Esophagus squamous epithelium (tissue), 5 donors: Measurements from ENCODE around the gene CNOT9. TPM values are rescaled to one million over a fixed set of nuclear protein-coding genes. Genes with fewer than 3 reads are reported as not detected.

ENCODE experiments used
- DNase-seq: peaks from one replicate; lab custom pipeline; 2025; lab: John Stamatoyannopoulos, UW
- H3K27ac ChIP-seq, 4 donors: fragments of 200-600 bp; sonication (generic); one replicate each; pipeline ENCODE4 v1.5.1; 2016 to 2019; ENCODE audit warnings: mild to moderate bottlenecking in 1 of 4
- H3K27me3 ChIP-seq, 4 donors: fragments of 200-600 bp; sonication (generic); 1 replicate in 3 of 4; 2 replicates in 1 of 4; pipeline versions ENCODE4 v1.5.1 to v1.6.0; 2017 to 2021; ENCODE audit warnings: antibody characterized with exemption in 1 of 4
- H3K36me3 ChIP-seq, 3 donors: fragments of 200-600 bp; sonication (generic); one replicate each; pipeline ENCODE4 v1.5.1; 2016 to 2019
- H3K4me1 ChIP-seq, 3 donors: fragments of 200-600 bp; sonication (generic); one replicate each; pipeline ENCODE4 v1.5.1; 2017 to 2019
- H3K4me3 ChIP-seq, 4 donors: fragments of 200-600 bp; sonication (generic); 1 replicate in 3 of 4; 2 replicates in 1 of 4; pipeline ENCODE4 v1.5.1; 2016 to 2019; ENCODE audit warnings: mild to moderate bottlenecking in 2 of 4, moderate library complexity in 1 of 4
- H3K9me3 ChIP-seq, 3 donors: fragments of 200-600 bp; sonication (generic); one replicate each; pipeline ENCODE4 v1.5.1; 2016 to 2019
- POLR2A ChIP-seq, 4 donors: fragments of 450-650 bp; IDR thresholded peaks; one replicate each; pipeline ENCODE4 v1.6.1; 2017; ENCODE audit warnings: antibody characterized with exemption in 4 of 4, mild to moderate bottlenecking in 4 of 4, moderate library complexity in 3 of 4
- WGBS, 2 donors: methylation state at CpG; one replicate each; pipeline ENCODE4 v1.1.5; 2018; 5-methylcytosine and 5-hydroxymethylcytosine counted together
- intact Hi-C: fragments of 100-400 bp; cut with DNase I; formaldehyde crosslinking; loops from one replicate; pipeline ENCODE4 v1.15.0; 2022
- total RNA-seq, 4 donors: library from RNA; depleted of rRNA; stranded (reverse); fragments of >200 nt; gene quantifications; one replicate each; pipeline ENCODE4 v1.1.0, GENCODE V29; 2016
- TF ChIP-seq, protein P1 (sequence below), 6 experiments: fragments of 450-650 bp in 4 of 6; fragments of 200-600 bp in 2 of 6; sonication (generic) in 2 of 6; IDR thresholded peaks; one replicate each; pipeline ENCODE4 v1.5.1; 2016 to 2019; ENCODE audit warnings: antibody characterized with exemption in 6 of 6, mild to moderate bottlenecking in 4 of 6, moderate library complexity in 4 of 6
- donor health status: DM: yes; HTN: yes; CAD: no.

Gene CNOT9
- total RNA-seq, 4 donors from 2014 or later, result 30.4 to 58.3 (median 40.0) TPM

DNA sequence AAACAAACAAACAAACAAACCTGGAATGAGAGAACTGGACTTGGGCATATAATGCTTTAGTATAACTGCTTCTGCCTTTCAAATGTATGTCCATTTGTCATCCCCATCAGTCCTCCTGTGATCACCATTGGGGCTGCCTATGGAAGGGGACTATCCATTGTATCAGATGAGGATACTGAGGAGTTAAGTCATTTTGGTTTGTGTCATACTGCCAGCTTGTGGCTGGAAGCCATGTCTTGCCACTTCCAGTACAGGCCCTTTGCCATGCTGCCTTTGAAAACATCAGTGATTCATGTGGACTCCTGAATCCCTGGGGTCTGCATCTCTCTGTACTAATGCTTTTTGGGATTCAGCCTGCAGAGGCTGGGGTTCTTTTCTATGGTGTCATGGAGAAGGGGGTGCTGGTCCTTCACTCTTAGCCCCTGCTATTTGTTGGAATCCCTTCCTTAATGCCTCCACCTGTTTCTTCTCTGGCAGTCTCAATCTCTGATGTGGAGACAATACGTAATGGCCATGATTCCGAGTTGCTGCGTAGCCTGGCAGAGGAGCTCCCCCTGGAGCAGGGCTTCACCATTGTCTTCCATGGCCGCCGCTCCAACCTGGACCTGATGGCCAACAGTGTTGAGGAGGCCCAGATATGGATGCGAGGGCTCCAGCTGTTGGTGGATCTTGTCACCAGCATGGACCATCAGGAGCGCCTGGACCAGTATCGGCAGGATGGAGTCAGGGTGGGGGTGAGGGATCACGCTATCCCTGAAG is 49.6 kb downstream of the CNOT9 start:
- no peaks in the 10 kb centered on the region for H3K27me3 ChIP-seq
- no peak for DNase-seq
- 93 to 94% methylated on average over 4 to 7 of the region's 9 CpGs for WGBS, 2 donors
- no peak overlapping the region for H3K27ac ChIP-seq
- no peak overlapping the region for H3K4me3 ChIP-seq
- H3K36me3 ChIP-seq, result peaks cover 0 to 8% (median 0%) of the 10 kb centered on the region in 3 donors
- no peaks in the 10 kb centered on the region for H3K4me1 ChIP-seq
- intact Hi-C loops, result no loop called here
- no peaks in the 10 kb centered on the region for H3K9me3 ChIP-seq
- TF ChIP-seq POLR2A (IDR thresholded peaks at IDR 0.05), result no peak
- TF ChIP-seq, protein P1, sequence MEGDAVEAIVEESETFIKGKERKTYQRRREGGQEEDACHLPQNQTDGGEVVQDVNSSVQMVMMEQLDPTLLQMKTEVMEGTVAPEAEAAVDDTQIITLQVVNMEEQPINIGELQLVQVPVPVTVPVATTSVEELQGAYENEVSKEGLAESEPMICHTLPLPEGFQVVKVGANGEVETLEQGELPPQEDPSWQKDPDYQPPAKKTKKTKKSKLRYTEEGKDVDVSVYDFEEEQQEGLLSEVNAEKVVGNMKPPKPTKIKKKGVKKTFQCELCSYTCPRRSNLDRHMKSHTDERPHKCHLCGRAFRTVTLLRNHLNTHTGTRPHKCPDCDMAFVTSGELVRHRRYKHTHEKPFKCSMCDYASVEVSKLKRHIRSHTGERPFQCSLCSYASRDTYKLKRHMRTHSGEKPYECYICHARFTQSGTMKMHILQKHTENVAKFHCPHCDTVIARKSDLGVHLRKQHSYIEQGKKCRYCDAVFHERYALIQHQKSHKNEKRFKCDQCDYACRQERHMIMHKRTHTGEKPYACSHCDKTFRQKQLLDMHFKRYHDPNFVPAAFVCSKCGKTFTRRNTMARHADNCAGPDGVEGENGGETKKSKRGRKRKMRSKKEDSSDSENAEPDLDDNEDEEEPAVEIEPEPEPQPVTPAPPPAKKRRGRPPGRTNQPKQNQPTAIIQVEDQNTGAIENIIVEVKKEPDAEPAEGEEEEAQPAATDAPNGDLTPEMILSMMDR (IDR thresholded peaks at IDR 0.05), result no peak

DNA sequence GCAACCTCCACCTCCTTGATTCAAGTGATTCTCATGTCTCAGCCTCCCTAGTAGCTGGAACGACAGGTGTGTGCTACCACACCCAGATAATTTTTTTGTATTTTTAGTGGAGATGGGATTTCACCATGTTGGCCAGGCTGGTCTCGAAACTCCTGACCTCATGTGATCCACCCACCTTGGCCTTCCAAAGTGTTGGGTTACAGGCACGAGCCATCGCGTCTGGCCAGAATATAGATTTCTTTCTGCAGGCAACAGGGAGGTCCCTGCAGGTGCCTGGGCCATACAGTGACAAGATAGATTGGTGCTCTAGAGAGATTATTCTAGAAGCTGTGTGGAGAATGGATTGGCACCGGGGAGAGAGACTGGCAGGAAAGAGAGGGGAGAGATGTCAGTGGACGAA is 52.4 kb downstream of the CNOT9 start:
- H3K36me3 ChIP-seq, result peaks cover 0 to 8% (median 0%) of the 10 kb centered on the region in 3 donors
- no peak overlapping the region for H3K4me3 ChIP-seq
- no peaks in the 10 kb centered on the region for H3K27me3 ChIP-seq
- WGBS, 2 donors, result 69 to 75% methylated on average over 7 of the region's 7 CpGs
- DNase-seq, result no peak
- no peaks in the 10 kb centered on the region for H3K4me1 ChIP-seq
- no peak overlapping the region for H3K27ac ChIP-seq
- no peaks in the 10 kb centered on the region for H3K9me3 ChIP-seq
- no peak for TF ChIP-seq POLR2A (IDR thresholded peaks at IDR 0.05)
- TF ChIP-seq, protein P1 (IDR thresholded peaks at IDR 0.05), result no peak
- intact Hi-C loops, result no loop called here

DNA sequence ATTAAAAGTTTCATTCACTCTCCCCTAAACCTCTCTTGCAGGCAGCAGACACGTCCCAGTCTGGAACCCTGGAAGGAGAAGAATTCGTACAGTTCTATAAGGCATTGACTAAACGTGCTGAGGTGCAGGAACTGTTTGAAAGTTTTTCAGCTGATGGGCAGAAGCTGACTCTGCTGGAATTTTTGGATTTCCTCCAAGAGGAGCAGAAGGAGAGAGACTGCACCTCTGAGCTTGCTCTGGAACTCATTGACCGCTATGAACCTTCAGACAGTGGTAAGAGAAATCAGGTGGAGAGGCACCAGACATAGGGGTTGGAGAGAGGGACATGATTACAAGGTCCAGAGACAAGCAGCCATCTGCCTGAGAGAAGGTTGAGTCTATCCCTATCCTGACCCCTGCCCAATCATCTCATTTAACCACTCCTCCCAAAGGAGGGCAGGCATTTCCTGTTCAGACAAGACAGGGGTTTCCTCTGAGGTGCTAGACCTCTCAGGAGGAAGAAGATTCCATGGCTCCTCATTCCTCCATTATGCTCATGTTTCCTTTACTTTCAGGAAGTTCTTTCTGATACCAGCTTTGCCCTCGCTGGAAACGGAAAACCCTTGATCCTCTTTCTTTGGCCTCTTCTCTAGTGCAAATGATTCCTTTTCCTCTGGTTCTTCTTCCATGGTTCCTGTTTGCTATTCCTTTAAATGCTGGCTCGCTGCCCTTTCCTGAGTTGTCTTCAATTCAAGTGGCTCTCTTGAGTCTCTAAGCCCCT is 54.1 kb downstream of the CNOT9 start:
- Histone ChIP-seq H3K9me3 (no peaks in the 10 kb centered on the region), H3K4me1 (no peaks in the 10 kb centered on the region), H3K27me3 (no peaks in the 10 kb centered on the region), H3K36me3 (peaks cover 0 to 8% (median 0%) of the 10 kb centered on the region in 3 donors), H3K27ac (no peak overlapping the region), H3K4me3 (no peak overlapping the region)
- WGBS, 2 donors, result 69 to 75% methylated on average over 7 of the region's 7 CpGs
- intact Hi-C loops, result no loop called here
- TF ChIP-seq, protein P1 (IDR thresholded peaks at IDR 0.05), result no peak
- TF ChIP-seq POLR2A (IDR thresholded peaks at IDR 0.05), result no peak
- DNase-seq, result no peak

DNA sequence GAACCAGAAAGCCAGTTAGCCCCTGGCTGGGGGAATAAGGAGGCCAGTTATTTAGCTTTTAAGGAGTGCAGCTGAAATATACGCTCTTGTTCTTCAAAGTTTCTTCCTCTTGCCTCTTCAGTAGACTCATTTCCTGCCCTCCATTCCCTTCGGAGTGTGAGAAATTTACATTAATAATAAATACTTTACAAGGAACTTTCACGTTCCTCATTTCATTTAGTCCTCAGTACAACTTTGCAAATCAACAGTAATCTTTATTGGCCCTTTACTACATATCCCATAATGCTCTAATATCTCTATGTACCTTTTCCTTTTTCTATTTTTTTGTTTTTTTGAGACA is 54.7 kb downstream of the CNOT9 start:
- peaks cover 0 to 8% (median 0%) of the 10 kb centered on the region in 3 donors for H3K36me3 ChIP-seq
- H3K9me3 ChIP-seq, result no peaks in the 10 kb centered on the region
- 69 to 70% methylated on average over 3 of the region's 3 CpGs for WGBS, 2 donors
- no peak for DNase-seq
- H3K27me3 ChIP-seq, result no peaks in the 10 kb centered on the region
- no peaks in the 10 kb centered on the region for H3K4me1 ChIP-seq
- intact Hi-C loops, result no loop called here
- no peak overlapping the region for H3K4me3 ChIP-seq
- no peak overlapping the region for H3K27ac ChIP-seq
- TF ChIP-seq, protein P1 (IDR thresholded peaks at IDR 0.05), result no peak
- TF ChIP-seq POLR2A (IDR thresholded peaks at IDR 0.05), result no peak

DNA sequence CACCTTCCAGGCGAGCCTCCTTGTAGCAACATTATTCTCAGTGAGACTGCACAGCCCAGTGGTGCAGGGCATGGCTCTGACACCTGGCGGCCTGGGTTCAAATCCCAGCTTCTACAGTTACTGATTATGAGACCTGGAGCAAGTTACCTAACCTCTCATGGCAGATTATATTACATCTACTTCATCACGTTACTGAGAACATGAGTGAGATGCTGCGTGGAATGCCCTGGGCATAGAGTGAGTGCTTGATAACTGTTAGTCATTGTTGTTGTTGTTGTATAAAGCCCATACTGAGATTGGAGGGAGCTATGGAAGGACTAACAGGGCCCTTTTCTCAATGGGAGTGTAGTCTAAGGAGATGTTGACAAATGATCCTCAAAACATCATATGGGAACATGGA is 57.7 kb downstream of the CNOT9 start:
- Histone ChIP-seq H3K4me1 (no peaks in the 10 kb centered on the region), H3K36me3 (no peaks in the 10 kb centered on the region), H3K4me3 (no peak overlapping the region), H3K9me3 (no peaks in the 10 kb centered on the region), H3K27me3 (no peaks in the 10 kb centered on the region), H3K27ac (no peak overlapping the region)
- TF ChIP-seq, protein P1 (IDR thresholded peaks at IDR 0.05), result no peak
- no peak for TF ChIP-seq POLR2A (IDR thresholded peaks at IDR 0.05)
- 95 to 100% methylated on average over 2 to 3 of the region's 4 CpGs for WGBS, 2 donors
- no peak for DNase-seq
- intact Hi-C loops, result no loop called here
